GM13977 (cell line): ENCODE data around the gene SWI5.

Experiments used
- DNase-seq: peaks from one replicate; pipeline ENCODE4 v3.0.0; 2012; ENCODE audit warnings: low spot score
- in situ Hi-C: fragments of 300-500 bp; cut with MboI; formaldehyde crosslinking; loops from one replicate; pipeline ENCODE4 v1.12.0; 2022; ENCODE audit warnings: low sequenced_read_pairs, low pct_unique_long_range_greater_than_20kb, mixed read lengths, inconsistent platforms; ENCODE audit not compliant: unreplicated experiment
- TF ChIP-seq, protein P1 (sequence below): IDR thresholded peaks from 2 replicates; pipeline ENCODE4 v1.5.1; 2012; ENCODE audit warnings: mild to moderate bottlenecking, control low read depth; ENCODE audit not compliant: insufficient read depth; ENCODE audit errors: extremely low read depth, missing control alignments

SWI5 gene

GRCh38 chr9:128252317-128253139 is 23.5 kb upstream of the SWI5 start:
- no peak for DNase-seq
- in situ Hi-C loops: no loop called here
- TF ChIP-seq, protein P1, sequence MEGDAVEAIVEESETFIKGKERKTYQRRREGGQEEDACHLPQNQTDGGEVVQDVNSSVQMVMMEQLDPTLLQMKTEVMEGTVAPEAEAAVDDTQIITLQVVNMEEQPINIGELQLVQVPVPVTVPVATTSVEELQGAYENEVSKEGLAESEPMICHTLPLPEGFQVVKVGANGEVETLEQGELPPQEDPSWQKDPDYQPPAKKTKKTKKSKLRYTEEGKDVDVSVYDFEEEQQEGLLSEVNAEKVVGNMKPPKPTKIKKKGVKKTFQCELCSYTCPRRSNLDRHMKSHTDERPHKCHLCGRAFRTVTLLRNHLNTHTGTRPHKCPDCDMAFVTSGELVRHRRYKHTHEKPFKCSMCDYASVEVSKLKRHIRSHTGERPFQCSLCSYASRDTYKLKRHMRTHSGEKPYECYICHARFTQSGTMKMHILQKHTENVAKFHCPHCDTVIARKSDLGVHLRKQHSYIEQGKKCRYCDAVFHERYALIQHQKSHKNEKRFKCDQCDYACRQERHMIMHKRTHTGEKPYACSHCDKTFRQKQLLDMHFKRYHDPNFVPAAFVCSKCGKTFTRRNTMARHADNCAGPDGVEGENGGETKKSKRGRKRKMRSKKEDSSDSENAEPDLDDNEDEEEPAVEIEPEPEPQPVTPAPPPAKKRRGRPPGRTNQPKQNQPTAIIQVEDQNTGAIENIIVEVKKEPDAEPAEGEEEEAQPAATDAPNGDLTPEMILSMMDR: no peak

DNA sequence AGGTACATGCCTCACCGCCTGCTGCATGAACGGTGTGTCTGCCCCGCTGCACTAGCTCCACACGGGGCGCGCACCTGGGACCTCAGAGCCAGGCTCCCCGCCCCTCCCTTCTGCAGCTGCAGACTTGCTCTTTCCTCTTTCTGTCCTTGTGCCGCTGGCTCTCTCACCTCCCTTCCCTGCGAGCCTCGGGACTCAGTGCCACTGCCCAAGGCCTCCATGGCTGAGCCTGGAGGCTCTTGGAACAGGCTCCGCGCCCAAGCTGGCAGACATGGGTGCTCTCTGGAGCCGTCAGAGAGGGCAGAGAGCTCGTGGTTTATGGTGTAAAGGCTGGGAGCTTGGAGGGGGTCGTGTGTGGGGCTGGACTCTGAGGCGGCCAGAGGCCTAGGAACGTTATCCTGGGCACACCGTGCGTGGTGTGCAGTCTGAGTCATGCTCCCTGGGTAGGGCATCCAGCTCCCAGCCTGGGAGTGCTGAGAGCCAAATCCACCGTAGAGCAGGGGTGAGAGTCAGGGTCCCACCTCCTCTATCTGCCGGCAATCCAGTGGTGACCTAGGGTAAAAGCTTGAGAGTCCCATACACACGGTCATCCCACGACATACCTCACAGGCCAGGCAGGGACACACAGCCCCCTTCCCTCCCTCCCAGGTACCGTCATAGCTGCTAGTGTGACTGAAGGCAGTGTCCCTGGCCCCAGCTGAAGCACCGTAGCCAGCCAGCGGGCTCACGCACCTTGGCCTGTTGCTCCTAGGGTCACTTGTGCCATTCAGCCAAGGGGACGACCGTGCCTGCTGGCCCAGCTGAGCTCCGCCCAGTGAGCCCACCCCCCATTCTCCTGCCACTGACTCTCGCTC is 22.7 kb upstream of the SWI5 start:
- no peak for DNase-seq
- TF ChIP-seq, protein P1: no peak
- in situ Hi-C loops: no loop called here

DNA sequence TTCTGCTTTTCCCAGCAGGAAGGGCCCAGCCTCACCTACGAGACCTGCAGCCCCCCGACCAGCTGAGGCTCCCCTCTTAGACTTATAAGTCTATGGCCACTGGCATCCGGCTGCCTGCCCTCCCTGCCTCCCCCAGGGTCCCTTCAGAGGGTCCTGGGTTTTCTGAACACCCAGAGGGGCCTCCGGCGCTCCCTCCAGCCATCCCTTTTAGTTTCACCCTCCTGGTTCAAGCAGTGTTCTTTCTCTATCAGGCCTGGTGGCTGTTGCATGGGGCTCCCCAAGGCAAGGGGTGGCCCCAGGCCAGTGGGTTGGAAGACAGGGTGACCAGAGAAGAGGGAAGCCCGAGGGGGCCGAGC is 22.1 kb upstream of the SWI5 start:
- DNase-seq: no peak
- in situ Hi-C loops: no loop called here
- TF ChIP-seq, protein P1: no peak

DNA sequence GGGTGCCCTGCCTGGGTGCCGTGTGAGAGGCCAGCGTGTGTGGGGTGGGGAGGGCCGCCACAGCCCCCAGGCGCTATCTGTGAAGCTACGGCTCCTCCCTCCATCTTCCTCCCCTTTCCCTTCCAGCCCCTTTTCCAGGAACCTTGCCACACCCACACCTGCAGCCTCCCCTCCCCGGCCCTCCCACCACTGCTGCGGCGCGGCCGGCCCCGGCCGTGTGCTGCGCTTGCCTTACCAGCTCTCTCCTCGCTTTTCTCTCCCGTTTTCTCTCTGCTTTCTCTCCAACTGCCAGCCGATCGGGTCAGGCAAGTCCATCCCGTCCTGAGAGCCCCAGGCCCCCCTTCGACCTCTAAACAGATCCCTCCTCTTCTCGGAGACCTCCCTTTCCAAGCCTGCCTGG is 21.7 kb upstream of the SWI5 start:
- in situ Hi-C loops: no loop called here
- no peak for DNase-seq
- TF ChIP-seq, protein P1: no peak

- in situ Hi-C loops: no loop called here
- TF ChIP-seq, protein P1: peak; percentile 89
- peak; percentile 82 for DNase-seq
Observed at GRCh38 chr9:128254855-128255759, 21.0 kb upstream of the SWI5 start.
